ENCODE data around the gene FAM174C. TPM values are rescaled to one million over a fixed set of nuclear protein-coding genes. Genes with fewer than 3 reads are reported as not detected.

FAM174C gene
- total RNA-seq, 4 donors from 2014 or later, result 24.9 to 58.9 (median 43.6) TPM

- 88% methylated on average over 13 of the region's 15 CpGs for WGBS
- H3K27ac ChIP-seq (replicated peaks in 1 of 4), result peak overlapping the region in 3 of 4 donors; percentile 97 to 100 (median 100)
- peaks cover 22 to 61% (median 54%) of the 10 kb centered on the region in 4 donors for H3K36me3 ChIP-seq
- H3K27me3 ChIP-seq, result no peaks in the 10 kb centered on the region
- peaks cover 41 to 63% (median 51%) of the 10 kb centered on the region in 4 donors for H3K4me1 ChIP-seq
- no peaks in the 10 kb centered on the region for H3K9me3 ChIP-seq
- intact Hi-C loops (cut with DNase I), result no loop called here
- no peak for DNase-seq (ENCODE audit: extremely low spot score)
- TF ChIP-seq EP300 (IDR thresholded peaks at IDR 0.05) (no peak), POLR2AphosphoS5 (IDR thresholded peaks at IDR 0.05) (no peak), POLR2A (IDR thresholded peaks at IDR 0.05; ENCODE audit: low read depth) (no peak)
- TF ChIP-seq, protein P1, sequence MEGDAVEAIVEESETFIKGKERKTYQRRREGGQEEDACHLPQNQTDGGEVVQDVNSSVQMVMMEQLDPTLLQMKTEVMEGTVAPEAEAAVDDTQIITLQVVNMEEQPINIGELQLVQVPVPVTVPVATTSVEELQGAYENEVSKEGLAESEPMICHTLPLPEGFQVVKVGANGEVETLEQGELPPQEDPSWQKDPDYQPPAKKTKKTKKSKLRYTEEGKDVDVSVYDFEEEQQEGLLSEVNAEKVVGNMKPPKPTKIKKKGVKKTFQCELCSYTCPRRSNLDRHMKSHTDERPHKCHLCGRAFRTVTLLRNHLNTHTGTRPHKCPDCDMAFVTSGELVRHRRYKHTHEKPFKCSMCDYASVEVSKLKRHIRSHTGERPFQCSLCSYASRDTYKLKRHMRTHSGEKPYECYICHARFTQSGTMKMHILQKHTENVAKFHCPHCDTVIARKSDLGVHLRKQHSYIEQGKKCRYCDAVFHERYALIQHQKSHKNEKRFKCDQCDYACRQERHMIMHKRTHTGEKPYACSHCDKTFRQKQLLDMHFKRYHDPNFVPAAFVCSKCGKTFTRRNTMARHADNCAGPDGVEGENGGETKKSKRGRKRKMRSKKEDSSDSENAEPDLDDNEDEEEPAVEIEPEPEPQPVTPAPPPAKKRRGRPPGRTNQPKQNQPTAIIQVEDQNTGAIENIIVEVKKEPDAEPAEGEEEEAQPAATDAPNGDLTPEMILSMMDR (IDR thresholded peaks at IDR 0.05), result no peak
- H3K4me3 ChIP-seq, result no peak overlapping the region
Measured at GRCh38 chr19:1277061-1277460, 1.7 kb downstream of the FAM174C start.

- WGBS, result 100% methylated on average over 5 of the region's 12 CpGs
- Histone ChIP-seq H3K36me3 (peaks cover 19 to 51% (median 44%) of the 10 kb centered on the region in 4 donors), H3K4me1 (peaks cover 31 to 53% (median 41%) of the 10 kb centered on the region in 4 donors), H3K4me3 (no peak overlapping the region), H3K27ac (replicated peaks in 1 of 4) (no peak overlapping the region), H3K27me3 (peaks cover 0 to 5% (median 4%) of the 10 kb centered on the region in 4 donors), H3K9me3 (no peaks in the 10 kb centered on the region)
- DNase-seq (ENCODE audit: extremely low spot score), result no peak
- TF ChIP-seq POLR2A (IDR thresholded peaks at IDR 0.05; ENCODE audit: low read depth) (no peak), EP300 (IDR thresholded peaks at IDR 0.05) (no peak), POLR2AphosphoS5 (IDR thresholded peaks at IDR 0.05) (no peak)
- TF ChIP-seq, protein P1 (IDR thresholded peaks at IDR 0.05), result no peak
- intact Hi-C loops (cut with DNase I), result no loop called here
Measured at GRCh38 chr19:1278074-1278473, 2.7 kb downstream of the FAM174C start.

DNA sequence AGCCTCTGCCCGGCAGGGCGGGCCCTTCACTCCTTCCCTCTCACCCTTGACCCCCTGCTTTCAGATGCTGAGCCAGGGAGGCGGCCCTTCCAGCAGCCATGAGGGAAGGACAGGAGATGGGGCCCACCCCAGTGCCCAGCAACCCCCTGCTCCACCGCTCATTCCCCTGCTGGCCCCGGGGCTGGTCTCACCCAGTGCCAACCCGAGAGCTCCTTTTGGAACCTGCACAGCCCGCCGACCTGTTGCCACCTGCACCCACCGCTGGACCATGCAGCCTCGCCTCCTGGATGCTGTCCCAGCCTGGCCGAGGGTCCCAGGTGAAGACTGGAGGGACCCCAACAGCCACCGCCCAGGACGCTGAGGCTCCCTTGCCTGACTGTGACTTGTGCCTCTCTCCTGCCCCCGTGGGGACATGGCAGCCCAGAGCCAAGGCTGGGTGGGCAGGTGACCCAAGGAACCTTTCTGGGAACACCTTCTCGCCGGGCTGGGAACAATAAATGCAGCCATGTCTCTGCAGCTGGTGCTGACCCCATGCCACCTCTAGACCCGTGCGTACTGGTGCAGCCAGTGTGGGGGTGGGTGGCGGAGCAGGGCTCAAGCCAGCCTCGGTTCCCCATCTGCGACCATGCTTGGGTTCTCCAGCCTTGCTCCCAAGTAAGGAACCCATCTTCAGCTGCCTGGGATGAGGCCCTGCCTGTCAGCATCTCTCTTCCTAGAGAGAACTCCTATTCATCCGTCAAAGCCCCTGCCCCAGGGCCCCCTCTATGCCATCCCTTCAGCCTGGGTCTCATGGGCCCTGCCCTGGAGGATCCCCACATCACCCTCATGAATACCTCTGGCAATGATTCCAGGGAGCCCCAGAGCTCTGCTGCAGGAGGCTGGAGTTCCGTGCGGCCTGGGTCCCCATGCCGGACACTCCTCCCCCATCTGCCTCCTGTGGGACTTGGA is 3.7 kb downstream of the FAM174C start:
- H3K27ac ChIP-seq (replicated peaks in 1 of 4), result no peak overlapping the region
- no peak for DNase-seq (ENCODE audit: extremely low spot score)
- H3K9me3 ChIP-seq, result no peaks in the 10 kb centered on the region
- peaks cover 22 to 44% (median 31%) of the 10 kb centered on the region in 4 donors for H3K4me1 ChIP-seq
- TF ChIP-seq EP300 (IDR thresholded peaks at IDR 0.05), result no peak
- no peak for TF ChIP-seq POLR2A (IDR thresholded peaks at IDR 0.05; ENCODE audit: low read depth)
- TF ChIP-seq POLR2AphosphoS5 (IDR thresholded peaks at IDR 0.05), result no peak
- TF ChIP-seq, protein P1 (IDR thresholded peaks at IDR 0.05), result no peak
- intact Hi-C loops (cut with DNase I), result no loop called here
- WGBS, result 90% methylated on average over 6 of the region's 25 CpGs
- H3K36me3 ChIP-seq, result peaks cover 10 to 42% (median 35%) of the 10 kb centered on the region in 4 donors
- no peak overlapping the region for H3K4me3 ChIP-seq
- H3K27me3 ChIP-seq, result peaks cover 0 to 14% (median 7%) of the 10 kb centered on the region in 4 donors

GRCh38 chr19:1279782-1280341 is 4.5 kb downstream of the FAM174C start:
- intact Hi-C loops (cut with DNase I), result loop anchor here (5.0 to 10.0 kb wide), 2 partner anchors 72 to 125 kb away; partner anchors contain the start of genes DAZAP1 and GAMT
- DNase-seq (ENCODE audit: extremely low spot score), result no peak

More at GRCh38 chr19:1279782-1280341, 4.5 kb downstream of the FAM174C start:
- 24% methylated on average over 10 of the region's 10 CpGs for WGBS
- Histone ChIP-seq H3K27ac (replicated peaks in 1 of 4) (peak overlapping the region in 1 of 4 donors; percentile 6), H3K36me3 (peaks cover 1 to 33% (median 26%) of the 10 kb centered on the region in 4 donors), H3K4me1 (peaks cover 13 to 35% (median 23%) of the 10 kb centered on the region in 4 donors), H3K27me3 (peaks cover 0 to 23% (median 7%) of the 10 kb centered on the region in 4 donors), H3K9me3 (no peaks in the 10 kb centered on the region), H3K4me3 (no peak overlapping the region)
- TF ChIP-seq EP300 (IDR thresholded peaks at IDR 0.05) (no peak), POLR2A (IDR thresholded peaks at IDR 0.05; ENCODE audit: low read depth) (no peak), POLR2AphosphoS5 (IDR thresholded peaks at IDR 0.05) (peak; percentile 30 to 57)
- TF ChIP-seq, protein P1 (IDR thresholded peaks at IDR 0.05), result peak; percentile 81 to 99 (median 85)
